HG03045 (cell line): ENCODE results near the gene CH25H.

Experiments
- ATAC-seq: cut with Tn5 transposase; IDR thresholded peaks from one replicate; pipeline ENCODE4 v1.9.1; 2021; ENCODE audit warnings: mild to moderate bottlenecking, moderate library complexity; ENCODE audit not compliant: unreplicated experiment

The CH25H gene

GRCh38 chr10:89159316-89159715 is 47.8 kb downstream of the CH25H start:
- ATAC-seq = no peak

- ATAC-seq = no peak
Measured at GRCh38 chr10:89158446-89158845, 48.7 kb downstream of the CH25H start.

- ATAC-seq = no peak
Measured at GRCh38 chr10:89156161-89156835, 50.8 kb downstream of the CH25H start.
